HepG2 (cell line): Measurements from ENCODE around the gene ARHGEF39. TPM values are rescaled to one million over a fixed set of nuclear protein-coding genes. Genes with fewer than 3 reads are reported as not detected.

Experiments
- ARID4A ChIP-seq: sonication (generic); formaldehyde crosslinking; IDR thresholded peaks from 2 replicates; pipeline ENCODE4 v1.5.0; 2020; ENCODE audit warnings: mild to moderate bottlenecking, missing genetic modification reagents, borderline replicate concordance
- ASH2L ChIP-seq: fragments of 300-600, 200-600 bp; sonication (generic); IDR thresholded peaks from 2 replicates; pipeline ENCODE4 v1.7.0; 2017; ENCODE audit warnings: low read depth, mild to moderate bottlenecking, moderate library complexity, mixed read lengths, low read length; ENCODE audit not compliant: insufficient read length
- CBX2 ChIP-seq, 2 experiments: fragments of 200-600 bp in 1 of 2; sonication (generic); formaldehyde crosslinking in 1 of 2; IDR thresholded peaks; 2 replicates each; pipeline versions ENCODE4 v1.7.0 to v1.8.1; 2018 to 2022; ENCODE audit warnings: low read depth in 2 of 2, low read length in 1 of 2, mild to moderate bottlenecking in 1 of 2, missing genetic modification reagents in 1 of 2
- CREM ChIP-seq, 2 experiments: sonication (generic) in 1 of 2; formaldehyde crosslinking in 1 of 2; IDR thresholded peaks; 2 replicates each; pipeline versions ENCODE4 v1.4.0 to v1.6.1; 2016 to 2020; ENCODE audit warnings: antibody characterized with exemption in 1 of 2, mild to moderate bottlenecking in 1 of 2, missing genetic modification reagents in 1 of 2
- DNMT1 ChIP-seq: sonication (generic); formaldehyde crosslinking; IDR thresholded peaks from 2 replicates; pipeline ENCODE4 v1.5.1; 2020; ENCODE audit warnings: mild to moderate bottlenecking, missing genetic modification reagents
- ELF4 ChIP-seq: sonication (generic); formaldehyde crosslinking; IDR thresholded peaks from 2 replicates; pipeline ENCODE4 v1.5.0; 2020; ENCODE audit warnings: missing genetic modification reagents, mild to moderate bottlenecking, moderate library complexity, borderline replicate concordance
- GRHL1 ChIP-seq: sonication (generic); formaldehyde crosslinking; conservative IDR thresholded peaks from 2 replicates; pipeline ENCODE4 v1.8.0; 2022; ENCODE audit warnings: missing genetic modification reagents
- GTF3A ChIP-seq: sonication (generic); formaldehyde crosslinking; conservative IDR thresholded peaks from 2 replicates; pipeline ENCODE4 v1.4.0; 2020; ENCODE audit warnings: mild to moderate bottlenecking, missing genetic modification reagents
- KLF9 ChIP-seq: IDR thresholded peaks from 2 replicates; pipeline ENCODE4 v1.6.1; 2016; ENCODE audit warnings: low read depth
- REL ChIP-seq: sonication (generic); formaldehyde crosslinking; conservative IDR thresholded peaks from 2 replicates; pipeline ENCODE4 v1.8.0; 2022; ENCODE audit warnings: mild to moderate bottlenecking, missing genetic modification reagents, moderate library complexity
- SAP130 ChIP-seq: IDR thresholded peaks from 2 replicates; pipeline ENCODE4 v1.6.1; 2016; ENCODE audit warnings: low read depth
- SMAD1 ChIP-seq: sonication (generic); formaldehyde crosslinking; IDR thresholded peaks from 2 replicates; pipeline ENCODE4 v1.4.0; 2020; ENCODE audit warnings: missing genetic modification reagents, low read depth, mild to moderate bottlenecking, borderline replicate concordance
- SP5 ChIP-seq: IDR thresholded peaks from 2 replicates; pipeline ENCODE4 v1.6.1; 2016; ENCODE audit warnings: low read depth, borderline replicate concordance
- STAG1 ChIP-seq: sonication (generic); formaldehyde crosslinking; IDR thresholded peaks from 2 replicates; pipeline ENCODE4 v1.4.0; 2020; ENCODE audit warnings: missing genetic modification reagents
- TRAFD1 ChIP-seq: sonication (generic); formaldehyde crosslinking; IDR thresholded peaks from 2 replicates; pipeline ENCODE4 v1.5.1; 2020; ENCODE audit warnings: missing genetic modification reagents, mild to moderate bottlenecking, borderline replicate concordance
- ZBTB7B ChIP-seq: sonication (generic); formaldehyde crosslinking; IDR thresholded peaks from 2 replicates; pipeline ENCODE4 v1.4.0; 2020; ENCODE audit warnings: missing genetic modification reagents
- ZFYVE20 ChIP-seq: sonication (generic); formaldehyde crosslinking; IDR thresholded peaks from 2 replicates; pipeline ENCODE4 v1.8.0; 2023; ENCODE audit warnings: low read depth, mild to moderate bottlenecking, moderate library complexity, missing genetic modification reagents, borderline replicate concordance
- ZNF468 ChIP-seq: sonication (generic); formaldehyde crosslinking; IDR thresholded peaks from 2 replicates; pipeline ENCODE4 v1.8.0; 2022; ENCODE audit warnings: mild to moderate bottlenecking, moderate library complexity, missing genetic modification reagents
- ZNF749 ChIP-seq: sonication (generic); formaldehyde crosslinking; IDR thresholded peaks from 2 replicates; pipeline ENCODE4 v1.8.0; 2022; ENCODE audit warnings: mild to moderate bottlenecking, missing genetic modification reagents, moderate library complexity, borderline replicate concordance
- ZSCAN12 ChIP-seq: sonication (generic); formaldehyde crosslinking; IDR thresholded peaks from 2 replicates; pipeline ENCODE4 v1.9.0; 2021; ENCODE audit warnings: mild to moderate bottlenecking, missing genetic modification reagents
- ZSCAN20 ChIP-seq: sonication (generic); formaldehyde crosslinking; IDR thresholded peaks from 2 replicates; pipeline ENCODE4 v1.4.0; 2020; ENCODE audit warnings: missing genetic modification reagents, mild to moderate bottlenecking, borderline replicate concordance
- ZSCAN29 ChIP-seq: sonication (generic); formaldehyde crosslinking; conservative IDR thresholded peaks from 2 replicates; pipeline ENCODE4 v1.4.0; 2020; ENCODE audit warnings: mild to moderate bottlenecking, missing genetic modification reagents
- polyA plus RNA-seq, 8 experiments: library from polyadenylated mRNA; depleted of rRNA in 3 of 8; stranded (reverse) in 7 of 8; unstranded in 1 of 8; fragments of >200 nt; fragmentation: Illumina TruSeq in 4 of 8; extraction: Trizol in 4 of 8; gene quantifications; 2 replicates each; pipeline versions ENCODE4 v1.2.1 to v1.2.3, GENCODE V29; 2011 to 2016; ENCODE audit warnings: low read depth in 4 of 8, missing spikeins in 1 of 8, mixed read lengths in 1 of 8; ENCODE audit not compliant: insufficient read depth in 1 of 8
- total RNA-seq, 5 experiments: library from RNA; depleted of rRNA; stranded (reverse); fragments of >200 nt; fragmentation: Illumina TruSeq; extraction: Trizol; gene quantifications; 2 replicates each; pipeline ENCODE4 v1.2.3, GENCODE V29; 2016; ENCODE audit warnings: low read depth in 1 of 5

ARHGEF39 gene
- total and polyA plus RNA-seq, 2 of the 13 experiments (the other 11 are each of a cell fraction or from before 2014, with no cell fraction given) = 11.2 to 12.3 TPM

GRCh38 chr9:35696520-35697215 lies 31.7 kb upstream of the ARHGEF39 start (continued):
- TF ChIP-seq TRAFD1 (no peak), CREM (IDR thresholded peaks at IDR 0.05) (no peak), CREM (CRISPR knock-in tag; IDR thresholded peaks at IDR 0.05) (no peak), DNMT1 (CRISPR knock-in tag) (no peak), ZNF749 (no peak), ZBTB7B (no peak), CBX2 (IDR thresholded peaks at IDR 0.05; ENCODE audit: low read depth, low read length) (no peak), CBX2 (CRISPR knock-in tag; IDR thresholded peaks at IDR 0.05; ENCODE audit: low read depth) (no peak), ZSCAN12 (CRISPR knock-in tag) (no peak), GTF3A (no peak), GRHL1 (CRISPR knock-in tag) (no peak), ASH2L (no peak), STAG1 (CRISPR knock-in tag) (peak; percentile 61), ZNF468 (no peak), REL (CRISPR knock-in tag) (no peak), ARID4A (CRISPR knock-in tag) (peak; percentile 23; the same call in 1 of the 2 replicates), KLF9 (CRISPR knock-in tag) (no peak), ZFYVE20 (CRISPR knock-in tag) (no peak), SMAD1 (CRISPR knock-in tag) (no peak), ZSCAN20 (no peak), ELF4 (no peak), ZSCAN29 (no peak), SP5 (CRISPR knock-in tag) (no peak), SAP130 (CRISPR knock-in tag) (no peak)
